Measurements from ENCODE around the gene ACTR1A.
A peak's percentile ranks its signal among the peaks of the same experiment; 100 is the strongest.

The ACTR1A gene

GRCh38 chr10:102453502-102453901, 49.0 kb downstream of the ACTR1A start:
- no peak for DNase-seq (ENCODE audit: low spot score)

- no peak for DNase-seq (ENCODE audit: low spot score)
Observed at GRCh38 chr10:102452672-102453340, 49.7 kb downstream of the ACTR1A start.

DNA sequence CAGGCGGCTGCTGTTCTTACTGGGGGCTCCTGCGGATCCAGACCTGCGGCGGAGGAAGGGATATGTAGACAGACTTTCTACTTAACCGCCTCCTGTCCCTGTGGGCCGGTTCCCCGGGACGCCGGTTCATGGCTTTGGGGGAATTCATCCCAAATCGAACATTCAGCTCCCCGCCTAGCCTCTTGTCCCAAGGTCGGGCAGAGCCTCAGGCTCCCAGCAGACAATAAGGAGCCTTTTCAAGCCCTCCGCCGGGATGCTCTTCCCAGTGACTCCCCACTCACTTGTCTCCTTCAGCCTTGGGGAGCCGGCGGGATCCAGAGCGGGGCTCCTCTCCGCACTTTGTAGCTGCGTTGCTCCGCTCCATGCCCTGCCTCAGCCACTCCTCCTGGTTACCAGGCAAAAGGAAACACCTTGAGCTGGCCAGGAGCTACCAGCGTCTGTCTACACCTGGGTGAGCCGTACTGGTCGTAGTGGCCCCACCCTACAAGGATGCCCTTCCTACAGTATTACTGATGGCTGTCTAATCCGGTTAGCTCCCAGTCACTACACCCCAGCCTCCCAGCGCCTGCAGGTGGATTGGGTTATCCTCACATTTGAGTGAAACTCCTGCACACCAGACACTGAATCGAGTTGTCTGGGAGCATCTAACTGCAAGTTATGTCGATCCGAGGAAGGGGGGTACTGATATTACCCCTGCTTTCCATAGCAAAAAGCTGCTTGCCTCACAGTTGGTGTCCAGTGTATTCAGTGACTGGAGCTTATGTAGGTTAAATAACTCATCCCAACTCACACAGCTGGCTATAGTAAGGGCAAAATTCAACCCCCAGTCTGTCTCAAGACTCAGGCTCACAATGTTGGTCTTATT, 51.2 kb downstream of the ACTR1A start, which contains the start of gene C10orf95:
Gene C10orf95, minus strand, starts transcription at position 439 of the 865 bp plus-strand sequence. CDS start 450 bp downstream, outside the sequence.
- DNase-seq (ENCODE audit: low spot score): no peak

DNA sequence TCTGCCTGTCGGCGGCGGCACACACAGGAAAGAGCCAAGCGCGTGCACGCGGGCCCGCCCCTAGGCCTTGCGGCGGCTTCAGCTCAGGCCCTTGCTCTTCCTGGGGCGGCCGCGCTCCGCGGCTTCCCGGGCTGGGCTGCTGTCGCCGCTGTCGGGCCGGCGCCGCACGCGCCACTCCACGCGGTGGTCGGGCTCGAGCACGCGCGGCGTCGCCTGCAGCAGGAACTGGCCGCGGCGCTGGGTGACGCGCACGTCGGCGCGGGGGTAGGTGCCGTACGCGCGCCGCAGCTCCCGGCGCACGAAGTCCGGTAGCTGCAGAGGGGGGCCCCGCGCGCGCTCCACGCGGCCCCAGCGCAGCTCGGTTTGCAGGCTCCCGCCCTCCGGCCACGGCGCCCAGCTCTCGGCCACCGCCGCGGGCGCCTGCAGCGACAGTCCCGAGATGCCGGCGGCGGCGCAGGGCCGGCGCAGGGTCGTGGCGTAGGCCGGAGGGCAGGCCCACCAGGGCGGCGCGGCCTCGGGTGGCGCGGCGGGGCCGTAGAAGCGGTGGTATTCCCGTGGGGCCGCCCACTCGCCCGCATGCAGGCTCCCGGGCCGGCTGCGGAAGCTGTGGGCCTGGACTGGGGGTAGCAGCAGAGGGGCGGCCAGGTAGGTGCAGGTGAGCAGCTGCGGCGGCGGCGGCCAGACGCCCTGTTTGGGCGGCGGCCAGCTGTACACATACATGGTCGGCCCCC, 52.0 kb downstream of the ACTR1A start:
- peak; percentile 87 for DNase-seq (ENCODE audit: low spot score)

DNA sequence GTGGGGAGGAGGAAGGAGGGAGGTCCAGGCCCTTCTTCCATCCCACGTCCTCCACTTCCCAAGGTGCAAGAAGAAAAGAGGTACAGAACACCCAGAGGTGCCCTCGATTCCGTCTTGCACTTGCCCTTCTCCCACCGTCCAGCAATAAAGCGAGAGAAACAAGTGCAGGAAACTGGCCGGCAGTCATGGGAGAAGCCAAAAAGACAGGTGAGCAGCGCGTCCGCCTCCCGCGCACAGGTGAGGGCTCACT, 52.5 kb downstream of the ACTR1A start:
- no peak for DNase-seq (ENCODE audit: low spot score)

- DNase-seq (ENCODE audit: low spot score): no peak
Observed at GRCh38 chr10:102449321-102450123, 53.0 kb downstream of the ACTR1A start.

GRCh38 chr10:102444851-102445250, 57.7 kb downstream of the ACTR1A start:
- DNase-seq (ENCODE audit: low spot score): no peak

DNA sequence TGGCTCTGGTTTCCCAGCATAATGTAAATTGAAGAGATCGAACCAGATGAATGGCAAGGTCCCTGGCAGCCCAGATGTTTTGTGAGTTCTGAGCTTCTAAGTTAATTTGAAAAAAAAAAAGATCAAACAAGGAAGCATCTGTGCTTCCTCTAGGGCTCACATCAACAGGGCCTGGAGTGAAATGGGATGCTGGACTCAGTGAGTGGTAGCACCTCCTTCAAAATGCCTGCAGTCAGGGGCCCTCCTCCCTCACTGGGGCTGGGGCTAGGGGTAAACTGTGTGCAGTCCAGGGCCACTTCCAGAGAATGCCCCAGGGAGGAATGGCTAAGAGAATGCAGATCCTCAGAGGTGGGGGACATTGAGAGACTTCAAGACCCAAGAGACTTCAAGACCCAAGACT, 64.1 kb downstream of the ACTR1A start:
- DNase-seq (ENCODE audit: low spot score): no peak

DNA sequence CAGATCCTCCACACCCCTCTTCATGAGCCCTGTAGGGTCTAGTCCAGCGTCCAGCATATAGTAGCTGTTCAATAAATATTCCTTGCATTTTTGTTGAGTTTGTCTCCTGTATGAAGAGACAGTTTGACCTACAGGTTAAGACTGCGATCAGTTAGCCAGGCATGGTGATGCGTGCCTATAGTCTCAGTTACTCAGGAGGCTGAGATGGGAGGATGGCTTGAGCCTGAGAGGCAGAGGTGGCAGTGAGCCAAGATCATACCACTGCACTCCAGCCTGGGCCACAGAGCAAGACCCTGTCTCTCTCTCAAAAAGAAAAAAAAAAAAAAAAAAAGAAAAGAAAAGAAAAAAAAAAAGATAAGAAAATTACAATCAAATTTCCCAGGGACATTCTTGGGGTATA, 65.0 kb downstream of the ACTR1A start:
- no peak for DNase-seq (ENCODE audit: low spot score)

DNA sequence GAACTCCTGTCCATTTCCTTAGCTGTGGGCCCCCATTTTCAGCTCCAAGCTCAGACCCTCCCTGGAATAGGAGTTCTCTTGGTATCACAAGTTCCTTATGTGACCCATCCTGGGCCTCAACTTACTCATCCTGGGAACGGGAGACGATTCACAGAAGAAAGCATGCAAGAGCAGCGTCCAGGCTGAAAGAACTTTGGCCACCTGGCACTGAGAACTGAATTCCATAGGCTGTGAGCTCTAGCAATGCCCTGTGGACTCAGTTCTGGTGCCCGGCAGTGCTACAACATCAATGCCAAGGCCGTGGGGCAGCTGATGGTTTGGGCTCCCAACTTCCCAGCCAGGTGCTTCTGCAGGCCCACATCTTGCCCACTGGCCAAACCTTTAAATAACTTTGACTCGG, 66.2 kb downstream of the ACTR1A start:
- DNase-seq (ENCODE audit: low spot score): no peak

GRCh38 chr10:102435529-102436233, 66.8 kb downstream of the ACTR1A start:
- DNase-seq (ENCODE audit: low spot score): no peak

DNA sequence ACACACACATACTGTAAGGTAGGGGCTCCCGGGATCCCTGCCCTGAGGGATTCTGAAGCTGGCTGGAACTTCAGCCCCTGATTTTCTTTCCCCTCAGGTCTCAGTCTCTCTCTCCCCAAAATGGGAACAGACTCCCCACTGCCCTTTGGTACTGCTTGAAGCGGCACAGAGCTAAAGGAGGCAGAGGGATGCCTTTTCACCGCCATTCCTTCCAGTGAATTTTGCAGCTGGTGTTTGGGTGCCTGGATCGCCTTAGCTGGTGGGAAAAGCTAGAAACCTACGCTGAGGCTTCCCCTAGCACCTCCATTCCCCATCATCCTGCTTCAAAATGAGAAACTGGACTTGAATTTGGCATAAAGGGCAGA, 67.4 kb downstream of the ACTR1A start:
- no peak for DNase-seq (ENCODE audit: low spot score)

DNA sequence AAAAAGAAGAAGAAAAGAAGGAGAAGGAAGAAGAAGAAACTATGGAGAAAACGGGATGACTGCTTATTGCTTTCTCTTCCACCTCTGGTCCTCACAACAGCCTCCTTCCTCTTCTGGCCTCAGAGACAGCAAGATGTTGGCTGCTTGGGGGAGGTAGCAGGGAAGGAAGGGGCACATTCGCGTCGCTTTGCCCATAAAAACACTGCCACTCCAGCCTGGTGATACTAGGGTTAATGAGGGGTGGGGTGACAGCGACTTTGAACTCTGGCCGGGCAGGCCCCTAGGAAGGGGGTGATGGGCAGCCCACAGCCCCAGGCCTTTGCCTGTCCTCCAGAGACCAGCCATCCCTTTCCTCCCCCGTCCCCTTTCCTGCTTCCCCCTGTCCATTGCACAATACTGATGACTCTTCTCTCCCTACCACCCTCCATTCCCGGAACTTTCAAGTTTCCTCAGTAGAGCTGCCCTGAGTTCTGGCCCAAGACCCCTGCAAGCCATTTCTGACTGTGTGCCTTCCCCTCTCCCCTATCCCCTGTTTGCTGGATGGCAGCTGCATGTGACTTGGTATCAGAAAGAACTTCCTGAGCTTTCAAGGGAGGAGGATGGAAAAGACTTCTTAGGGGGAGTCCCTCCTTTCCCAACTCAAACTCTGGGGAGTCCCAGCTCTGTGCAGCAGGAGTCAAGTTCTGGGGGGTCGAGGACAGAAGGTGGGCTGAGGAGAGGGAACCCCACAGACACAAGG, 67.9 kb downstream of the ACTR1A start:
- DNase-seq (ENCODE audit: low spot score): no peak

- DNase-seq (ENCODE audit: low spot score): no peak
Observed at GRCh38 chr10:102433619-102434046, 68.9 kb downstream of the ACTR1A start.

- peak; percentile 96 for DNase-seq (ENCODE audit: low spot score)
Observed at GRCh38 chr10:102432162-102432950, 70.2 kb downstream of the ACTR1A start, which contains the start of gene CUEDC2. TSS of gene CUEDC2 (minus strand) at chr10:102432574. CDS start at chr10:102425188, 7,386 bp downstream.

- DNase-seq (ENCODE audit: low spot score): no peak
Observed at GRCh38 chr10:102431452-102432124, 70.9 kb downstream of the ACTR1A start.

GRCh38 chr10:102429468-102429867, 73.0 kb downstream of the ACTR1A start:
- no peak for DNase-seq (ENCODE audit: low spot score)
